Ascending aorta (tissue), 2 donors: ENCODE measurements around the gene PPM1L. TPM values are rescaled to one million over a fixed set of nuclear protein-coding genes. Genes with fewer than 3 reads are reported as not detected.

Source experiments
- DNase-seq, 2 donors: peaks; one replicate each; pipeline ENCODE4 v3.0.0-alpha.2; 2019; ENCODE audit warnings: low spot score in 2 of 2
- H3K27ac ChIP-seq, 2 donors: fragments of 200-600 bp; sonication (generic); one replicate each; pipeline ENCODE4 v1.5.1; 2016 to 2017; ENCODE audit warnings: mild to moderate bottlenecking in 1 of 2
- H3K27me3 ChIP-seq: fragments of 200-600 bp; sonication (generic); one replicate; pipeline ENCODE4 v1.5.1; 2017
- H3K36me3 ChIP-seq, 2 donors: fragments of 200-600 bp; sonication (generic); one replicate each; pipeline ENCODE4 v1.5.1; 2016
- H3K4me1 ChIP-seq, 2 donors: fragments of 200-600 bp; sonication (generic); one replicate each; pipeline ENCODE4 v1.5.1; 2016 to 2017; ENCODE audit warnings: mild to moderate bottlenecking in 1 of 2
- H3K4me3 ChIP-seq, 2 donors: fragments of 200-600 bp; sonication (generic); one replicate each; pipeline ENCODE4 v1.5.1; 2016 to 2017; ENCODE audit warnings: mild to moderate bottlenecking in 1 of 2
- H3K9me3 ChIP-seq, 2 donors: fragments of 200-600 bp; sonication (generic); one replicate each; pipeline ENCODE4 v1.5.1; 2016
- CTCF ChIP-seq, 3 experiments: fragments of 200-600 bp in 2 of 3; fragments of 450-650 bp in 1 of 3; sonication (generic) in 2 of 3; IDR thresholded peaks; one replicate each; pipeline ENCODE4 v1.5.1; 2016 to 2019; ENCODE audit warnings: antibody characterized with exemption in 3 of 3, mild to moderate bottlenecking in 1 of 3, moderate library complexity in 1 of 3
- intact Hi-C: fragments of 100-400 bp; cut with DNase I; formaldehyde crosslinking; loops from one replicate; pipeline ENCODE4 v1.15.1; 2023
- total RNA-seq: library from RNA; depleted of rRNA; stranded (reverse); fragments of >200 nt; gene quantifications from one replicate; pipeline ENCODE4 v1.1.0, GENCODE V29; 2016

Gene PPM1L
- total RNA-seq, 1 donor from 2014 or later, result 20.3 TPM

GRCh38 chr3:160886421-160886820, 130.4 kb downstream of the PPM1L start:
- Histone ChIP-seq H3K4me1 (no peaks in the 10 kb centered on the region), H3K36me3 (no peaks in the 10 kb centered on the region), H3K4me3 (no peak overlapping the region), H3K27me3 (no peaks in the 10 kb centered on the region), H3K9me3 (peaks cover 0 to 5% of the 10 kb centered on the region in 2 donors), H3K27ac (no peak overlapping the region)
- TF ChIP-seq CTCF (IDR thresholded peaks at IDR 0.05), result no peak
- intact Hi-C loops, result no loop called here
- no peak for DNase-seq

- Histone ChIP-seq H3K27ac (no peak overlapping the region), H3K9me3 (peaks cover 0 to 5% of the 10 kb centered on the region in 2 donors), H3K27me3 (no peaks in the 10 kb centered on the region), H3K36me3 (no peaks in the 10 kb centered on the region), H3K4me3 (no peak overlapping the region), H3K4me1 (no peaks in the 10 kb centered on the region)
- no peak for TF ChIP-seq CTCF (IDR thresholded peaks at IDR 0.05)
- DNase-seq, result no peak
- intact Hi-C loops, result no loop called here
These were observed 137.2 kb downstream of the PPM1L start for GRCh38 chr3:160893207-160893606.

- TF ChIP-seq CTCF (IDR thresholded peaks at IDR 0.05), result no peak
- no peak for DNase-seq
- H3K27ac ChIP-seq, result no peak overlapping the region
- H3K4me1 ChIP-seq, result no peaks in the 10 kb centered on the region
- peaks cover 0 to 5% of the 10 kb centered on the region in 2 donors for H3K9me3 ChIP-seq
- H3K27me3 ChIP-seq, result no peaks in the 10 kb centered on the region
- no peaks in the 10 kb centered on the region for H3K36me3 ChIP-seq
- intact Hi-C loops, result loop anchor here (2.0 kb wide), 1 partner anchor 22 kb away; no protein-coding TSS in a partner anchor
- H3K4me3 ChIP-seq, result no peak overlapping the region
These were observed 148.7 kb downstream of the PPM1L start for GRCh38 chr3:160904691-160905090.

- no peaks in the 10 kb centered on the region for H3K36me3 ChIP-seq
- no peak for TF ChIP-seq CTCF (IDR thresholded peaks at IDR 0.05)
- no peaks in the 10 kb centered on the region for H3K4me1 ChIP-seq
- no peak overlapping the region for H3K4me3 ChIP-seq
- no peak overlapping the region for H3K27ac ChIP-seq
- peaks cover 0 to 5% of the 10 kb centered on the region in 2 donors for H3K9me3 ChIP-seq
- no peaks in the 10 kb centered on the region for H3K27me3 ChIP-seq
- intact Hi-C loops, result no loop called here
- DNase-seq, result no peak
These were observed 150.6 kb downstream of the PPM1L start for GRCh38 chr3:160906646-160907045.

GRCh38 chr3:160909917-160910316, 153.9 kb downstream of the PPM1L start:
- no peaks in the 10 kb centered on the region for H3K4me1 ChIP-seq
- no peak for TF ChIP-seq CTCF (IDR thresholded peaks at IDR 0.05)
- DNase-seq, result no peak
- H3K36me3 ChIP-seq, result no peaks in the 10 kb centered on the region
- peaks cover 0 to 5% of the 10 kb centered on the region in 2 donors for H3K9me3 ChIP-seq
- H3K4me3 ChIP-seq, result no peak overlapping the region
- intact Hi-C loops, result no loop called here
- no peak overlapping the region for H3K27ac ChIP-seq
- H3K27me3 ChIP-seq, result no peaks in the 10 kb centered on the region

- TF ChIP-seq CTCF (IDR thresholded peaks at IDR 0.05), result no peak
- H3K4me1 ChIP-seq, result no peaks in the 10 kb centered on the region
- H3K9me3 ChIP-seq, result peaks cover 0 to 2% of the 10 kb centered on the region in 2 donors
- H3K4me3 ChIP-seq, result no peak overlapping the region
- no peak overlapping the region for H3K27ac ChIP-seq
- H3K27me3 ChIP-seq, result no peaks in the 10 kb centered on the region
- DNase-seq, result no peak
- H3K36me3 ChIP-seq, result no peaks in the 10 kb centered on the region
- intact Hi-C loops, result no loop called here
These were observed 155.4 kb downstream of the PPM1L start for GRCh38 chr3:160911411-160911810.
